Activated B cell treated with CpG ODN at 0.5 μM for 24 hours (primary cell): ENCODE data around the gene WDR88. TPM values are rescaled to one million over a fixed set of nuclear protein-coding genes. Genes with fewer than 3 reads are reported as not detected.

ENCODE experiments used
- ATAC-seq: fragments of 200-7000 bp; cut with Tn5 transposase; one replicate; pipeline ENCODE4 v1.10.0; 2021; ENCODE audit warnings: low read depth, mild to moderate bottlenecking, moderate library complexity
- CTCF ChIA-PET: fragments of 350-600 bp; sonication (Branson Sonifier 250); formaldehyde crosslinking; loops from one replicate; lab custom pipeline; 2021; ENCODE audit warnings: antibody characterized with exemption; lab: Charles Lee
- POLR2A ChIA-PET: fragments of 350-600 bp; sonication (Branson Sonifier 250); formaldehyde crosslinking; loops from one replicate; lab custom pipeline; 2021; ENCODE audit warnings: antibody characterized with exemption; lab: Charles Lee
- DNase-seq: peaks from one replicate; pipeline ENCODE4 v3.0.0; 2022
- H3K27ac Mint-ChIP-seq: one replicate; pipeline ENCODE4 v1.8.0; 2020; ENCODE audit warnings: mixed read lengths
- H3K27me3 Mint-ChIP-seq: one replicate; pipeline ENCODE4 v1.8.0; 2021; ENCODE audit warnings: mixed read lengths
- H3K36me3 Mint-ChIP-seq: one replicate; pipeline ENCODE4 v1.8.0; 2021; ENCODE audit warnings: low read depth, mixed read lengths
- H3K4me1 Mint-ChIP-seq: one replicate; pipeline ENCODE4 v1.8.0; 2021; ENCODE audit warnings: mixed read lengths
- H3K4me3 Mint-ChIP-seq: one replicate; pipeline ENCODE4 v1.8.0; 2020; ENCODE audit warnings: mild to moderate bottlenecking, mixed read lengths
- H3K9me3 Mint-ChIP-seq: one replicate; pipeline ENCODE4 v1.8.0; 2020; ENCODE audit warnings: mixed read lengths
- CTCF ChIP-seq: fragments of 200-600 bp; IDR thresholded peaks from one replicate; pipeline ENCODE4 v1.8.0; 2022; ENCODE audit warnings: antibody characterized with exemption, mild to moderate bottlenecking
- intact Hi-C: fragments of 100-400 bp; cut with micrococcal nuclease; formaldehyde crosslinking; loops from one replicate; pipeline ENCODE4 v1.15.1; 2024
- total RNA-seq: library from RNA; stranded (reverse); gene quantifications from 2 replicates; pipeline ENCODE4 v1.2.3, GENCODE V29; 2022

WDR88 gene
- total RNA-seq, 1 donor from 2014 or later = 0.51 TPM

- intact Hi-C loops = no loop called here
- Mint-ChIP-seq H3K4me1 (no peaks in the 10 kb centered on the region), H3K27me3 (no peaks in the 10 kb centered on the region), H3K9me3 (no peaks in the 10 kb centered on the region), H3K27ac (no peak overlapping the region), H3K4me3 (no peak overlapping the region), H3K36me3 (no peaks in the 10 kb centered on the region)
- POLR2A ChIA-PET = no interaction called here
- ATAC-seq = no peak
- no peak for TF ChIP-seq CTCF
- DNase-seq = no peak
- CTCF ChIA-PET = no interaction called here
Measured at GRCh38 chr19:33205110-33205509, 73.2 kb downstream of the WDR88 start.

- Mint-ChIP-seq H3K4me3 (no peak overlapping the region), H3K27me3 (no peaks in the 10 kb centered on the region), H3K27ac (no peak overlapping the region), H3K9me3 (no peaks in the 10 kb centered on the region), H3K4me1 (no peaks in the 10 kb centered on the region), H3K36me3 (no peaks in the 10 kb centered on the region)
- TF ChIP-seq CTCF = no peak
- ATAC-seq (no peak), DNase-seq (no peak)
- CTCF ChIA-PET = no interaction called here
- POLR2A ChIA-PET = no interaction called here
- intact Hi-C loops = no loop called here
Measured at GRCh38 chr19:33205531-33206260, 73.8 kb downstream of the WDR88 start.

GRCh38 chr19:33206261-33207039 lies 74.5 kb downstream of the WDR88 start:
- no peak for DNase-seq
- Mint-ChIP-seq H3K9me3 (no peaks in the 10 kb centered on the region), H3K36me3 (no peaks in the 10 kb centered on the region), H3K4me1 (no peaks in the 10 kb centered on the region), H3K27me3 (no peaks in the 10 kb centered on the region), H3K27ac (no peak overlapping the region), H3K4me3 (no peak overlapping the region)
- ATAC-seq = no peak
- CTCF ChIA-PET = no interaction called here
- POLR2A ChIA-PET = no interaction called here
- TF ChIP-seq CTCF = no peak
- intact Hi-C loops = no loop called here

GRCh38 chr19:33207040-33207620 lies 75.2 kb downstream of the WDR88 start:
- no peak overlapping the region for H3K27ac Mint-ChIP-seq
- no peaks in the 10 kb centered on the region for H3K36me3 Mint-ChIP-seq
- H3K4me1 Mint-ChIP-seq = no peaks in the 10 kb centered on the region
- no peak for DNase-seq
- H3K27me3 Mint-ChIP-seq = no peaks in the 10 kb centered on the region
- no peak for ATAC-seq
- intact Hi-C loops = no loop called here
- POLR2A ChIA-PET = no interaction called here
- TF ChIP-seq CTCF = no peak
- H3K4me3 Mint-ChIP-seq = no peak overlapping the region
- no peaks in the 10 kb centered on the region for H3K9me3 Mint-ChIP-seq
- CTCF ChIA-PET = no interaction called here

GRCh38 chr19:33207903-33208302 lies 76.0 kb downstream of the WDR88 start:
- H3K4me1 Mint-ChIP-seq = no peaks in the 10 kb centered on the region
- no peak overlapping the region for H3K4me3 Mint-ChIP-seq
- ChIA-PET POLR2A (no interaction called here), CTCF (no interaction called here)
- H3K27ac Mint-ChIP-seq = no peak overlapping the region
- no peaks in the 10 kb centered on the region for H3K36me3 Mint-ChIP-seq
- H3K27me3 Mint-ChIP-seq = no peaks in the 10 kb centered on the region
- DNase-seq = no peak
- H3K9me3 Mint-ChIP-seq = no peaks in the 10 kb centered on the region
- intact Hi-C loops = no loop called here
- no peak for TF ChIP-seq CTCF
- ATAC-seq = no peak
